Suprapubic skin (tissue), 4 donors: ENCODE measurements around the gene PRKCQ. TPM values are rescaled to one million over a fixed set of nuclear protein-coding genes. Genes with fewer than 3 reads are reported as not detected.

Experiments used
- DNase-seq, 2 donors: peaks; one replicate each; pipeline ENCODE4 v3.0.0-alpha.2; 2019; ENCODE audit warnings: low spot score in 2 of 2
- H3K27ac ChIP-seq: fragments of 200-600 bp; sonication (generic); one replicate; pipeline ENCODE4 v1.5.1; 2019
- H3K27me3 ChIP-seq: fragments of 200-600 bp; sonication (generic); one replicate; pipeline ENCODE4 v1.5.1; 2019
- H3K36me3 ChIP-seq: fragments of 200-600 bp; sonication (generic); one replicate; pipeline ENCODE4 v1.5.1; 2019
- H3K4me1 ChIP-seq: fragments of 200-600 bp; sonication (generic); one replicate; pipeline ENCODE4 v1.5.1; 2019
- H3K4me3 ChIP-seq: fragments of 200-600 bp; sonication (generic); one replicate; pipeline ENCODE4 v1.5.1; 2019; ENCODE audit warnings: mild to moderate bottlenecking
- H3K9me3 ChIP-seq: fragments of 200-600 bp; sonication (generic); one replicate; pipeline ENCODE4 v1.5.1; 2019
- CTCF ChIP-seq, 2 donors: fragments of 200-600 bp in 1 of 2; fragments of 450-650 bp in 1 of 2; sonication (generic) in 1 of 2; IDR thresholded peaks; one replicate each; pipeline ENCODE4 v1.5.1; 2016 to 2019; ENCODE audit warnings: antibody characterized with exemption in 2 of 2, mild to moderate bottlenecking in 1 of 2, moderate library complexity in 1 of 2
- EP300 ChIP-seq: sonication (generic); formaldehyde crosslinking; IDR thresholded peaks from one replicate; pipeline ENCODE4 v1.6.1; 2017; ENCODE audit warnings: antibody characterized with exemption
- POLR2A ChIP-seq, 2 donors: fragments of 450-650 bp; IDR thresholded peaks; one replicate each; pipeline ENCODE4 v1.6.1; 2017; ENCODE audit warnings: antibody characterized with exemption in 2 of 2, mild to moderate bottlenecking in 2 of 2, moderate library complexity in 2 of 2
- POLR2AphosphoS5 ChIP-seq, 3 donors: sonication (generic); formaldehyde crosslinking; IDR thresholded peaks; one replicate each; pipeline ENCODE4 v1.6.1; 2017; ENCODE audit warnings: antibody characterized with exemption in 3 of 3
- WGBS: methylation state at CpG from one replicate; pipeline ENCODE4 v1.1.5; 2018; 5-methylcytosine and 5-hydroxymethylcytosine counted together
- total RNA-seq, 4 donors: library from RNA; depleted of rRNA; stranded (reverse); fragments of >200 nt; gene quantifications; one replicate each; pipeline ENCODE4 v1.1.0, GENCODE V29; 2016

The PRKCQ gene
- total RNA-seq, 4 donors from 2014 or later = 0.51 to 1.0 TPM; not detected in 2

GRCh38 chr10:6388261-6388893 lies 191.7 kb downstream of the PRKCQ start:
- TF ChIP-seq POLR2A (IDR thresholded peaks at IDR 0.05) = no peak
- no peak for TF ChIP-seq POLR2AphosphoS5 (IDR thresholded peaks at IDR 0.05)
- WGBS = 52% methylated on average over 4 of the region's 4 CpGs
- Histone ChIP-seq H3K4me3 (no peak overlapping the region), H3K4me1 (no peaks in the 10 kb centered on the region), H3K9me3 (peaks cover 12% of the 10 kb centered on the region), H3K27ac (no peak overlapping the region), H3K27me3 (no peaks in the 10 kb centered on the region), H3K36me3 (no peaks in the 10 kb centered on the region)
- no peak for DNase-seq

- TF ChIP-seq EP300 (no peak), POLR2A (IDR thresholded peaks at IDR 0.05) (no peak), CTCF (IDR thresholded peaks at IDR 0.05) (no peak), POLR2AphosphoS5 (IDR thresholded peaks at IDR 0.05) (no peak)
- no peak for DNase-seq
These were observed 193.1 kb downstream of the PRKCQ start for GRCh38 chr10:6386960-6387359.

GRCh38 chr10:6386346-6386745 lies 193.7 kb downstream of the PRKCQ start:
- whole genome bisulfite sequencing = 85% methylated on average over 6 of the region's 6 CpGs

More at GRCh38 chr10:6386960-6387359, 193.1 kb downstream of the PRKCQ start:
- H3K4me3 ChIP-seq = no peak overlapping the region
- H3K36me3 ChIP-seq = no peaks in the 10 kb centered on the region
- no peaks in the 10 kb centered on the region for H3K27me3 ChIP-seq
- H3K4me1 ChIP-seq = no peaks in the 10 kb centered on the region
- 93% methylated on average over 5 of the region's 5 CpGs for WGBS
- H3K27ac ChIP-seq = no peak overlapping the region
- peaks cover 12% of the 10 kb centered on the region for H3K9me3 ChIP-seq

GRCh38 chr10:6385665-6386064 lies 194.4 kb downstream of the PRKCQ start:
- no peak overlapping the region for H3K27ac ChIP-seq
- WGBS = 65% methylated on average over 3 of the region's 3 CpGs

More at GRCh38 chr10:6386346-6386745, 193.7 kb downstream of the PRKCQ start:
- no peak for TF ChIP-seq POLR2AphosphoS5 (IDR thresholded peaks at IDR 0.05)
- TF ChIP-seq POLR2A (IDR thresholded peaks at IDR 0.05) = no peak
- TF ChIP-seq EP300 = no peak
- TF ChIP-seq CTCF (IDR thresholded peaks at IDR 0.05) = no peak
- DNase-seq = no peak
- no peaks in the 10 kb centered on the region for H3K27me3 ChIP-seq
- H3K27ac ChIP-seq = no peak overlapping the region
- no peaks in the 10 kb centered on the region for H3K36me3 ChIP-seq
- H3K9me3 ChIP-seq = peaks cover 12% of the 10 kb centered on the region
- H3K4me3 ChIP-seq = no peak overlapping the region
- no peaks in the 10 kb centered on the region for H3K4me1 ChIP-seq

GRCh38 chr10:6384847-6385246 lies 195.2 kb downstream of the PRKCQ start:
- DNase-seq = no peak
- no peak overlapping the region for H3K4me3 ChIP-seq
- 75% methylated on average over 1 of the region's 3 CpGs for WGBS

More at GRCh38 chr10:6385665-6386064, 194.4 kb downstream of the PRKCQ start:
- H3K4me1 ChIP-seq = no peaks in the 10 kb centered on the region
- H3K36me3 ChIP-seq = no peaks in the 10 kb centered on the region
- H3K9me3 ChIP-seq = peaks cover 12% of the 10 kb centered on the region
- no peaks in the 10 kb centered on the region for H3K27me3 ChIP-seq
- TF ChIP-seq EP300 (no peak), POLR2AphosphoS5 (IDR thresholded peaks at IDR 0.05) (no peak)
- H3K4me3 ChIP-seq = no peak overlapping the region
- no peak for DNase-seq

More at GRCh38 chr10:6384847-6385246, 195.2 kb downstream of the PRKCQ start:
- H3K4me1 ChIP-seq = no peaks in the 10 kb centered on the region
- peaks cover 13% of the 10 kb centered on the region for H3K9me3 ChIP-seq
- H3K27ac ChIP-seq = no peak overlapping the region
- no peaks in the 10 kb centered on the region for H3K36me3 ChIP-seq
- no peak for TF ChIP-seq POLR2A (IDR thresholded peaks at IDR 0.05)
- no peak for TF ChIP-seq CTCF (IDR thresholded peaks at IDR 0.05)
- no peak for TF ChIP-seq EP300
- TF ChIP-seq POLR2AphosphoS5 (IDR thresholded peaks at IDR 0.05) = no peak
- H3K27me3 ChIP-seq = no peaks in the 10 kb centered on the region
